GM19238 (cell line): Measurements from ENCODE around the gene SELL.
"Not testable (repeated sequence)": the region's sequence is repeated elsewhere in the genome, so short reads cannot be mapped to it uniquely, and the experiment has no call there.

ENCODE experiments used
- DNase-seq: peaks from one replicate; pipeline ENCODE4 v3.0.0; 2011; ENCODE audit warnings: low spot score; ENCODE audit not compliant: insufficient read length

Gene SELL

DNA sequence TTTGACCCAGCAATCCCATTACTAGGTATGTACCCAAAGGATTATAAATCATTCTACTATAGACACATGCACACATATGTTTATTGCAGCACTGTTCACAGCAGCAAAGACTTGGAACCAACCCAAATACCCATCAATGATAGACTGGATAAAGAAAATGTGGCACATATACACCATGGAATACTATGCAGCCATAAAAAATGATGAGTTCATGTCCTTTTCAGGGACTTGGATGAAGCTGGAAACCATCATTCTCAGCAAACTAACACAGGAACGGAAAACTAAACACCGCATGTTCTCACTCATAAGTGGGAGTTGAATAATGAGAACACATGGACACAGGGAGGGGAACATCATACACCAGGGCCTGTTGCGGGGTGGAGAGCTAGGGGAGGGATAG lies 41.2 kb downstream of the SELL start:
- DNase-seq: not testable (repeated sequence)

DNA sequence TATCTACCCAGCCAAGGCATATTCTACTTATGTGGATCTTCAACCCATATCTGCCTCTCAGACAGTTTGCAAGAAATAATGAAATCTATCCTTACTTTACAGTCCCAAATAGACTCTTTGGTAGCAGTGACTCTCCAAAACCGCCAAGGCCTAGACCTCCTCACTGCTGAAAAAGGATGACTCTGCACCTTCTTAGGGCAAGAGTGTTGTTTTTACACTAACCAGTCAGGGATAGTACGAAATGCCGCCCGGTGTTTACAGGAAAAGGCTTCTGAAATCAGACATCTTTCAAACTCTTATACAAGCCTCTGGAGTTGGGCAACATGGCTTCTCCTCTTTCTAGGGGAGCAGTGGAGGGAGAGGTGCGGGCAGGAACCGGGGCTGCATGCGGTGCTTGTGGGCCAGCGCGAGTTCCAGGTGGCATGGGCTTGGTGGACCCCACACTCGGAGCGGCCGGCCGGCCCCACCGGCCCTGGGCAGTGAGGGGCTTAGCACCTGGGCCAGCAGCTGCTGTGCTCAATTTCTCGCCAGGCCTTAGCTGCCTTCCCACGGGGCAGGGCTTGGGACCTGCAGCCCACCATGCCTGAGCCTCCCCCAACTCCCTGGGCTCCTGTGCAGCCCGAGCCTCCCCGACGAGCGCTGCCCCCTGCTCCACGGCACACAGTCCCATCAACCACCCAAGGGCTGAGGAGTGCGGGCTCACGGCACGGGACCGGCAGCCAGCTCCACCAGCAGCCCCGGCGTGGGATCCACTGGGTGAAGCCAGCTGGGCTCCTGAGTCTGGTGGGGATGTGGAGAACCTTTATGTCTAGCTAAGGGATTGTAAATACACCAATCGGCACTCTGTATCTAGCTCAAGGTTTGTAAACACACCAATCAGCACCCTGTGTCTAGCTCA lies 43.5 kb downstream of the SELL start:
- DNase-seq: not testable (repeated sequence)

DNA sequence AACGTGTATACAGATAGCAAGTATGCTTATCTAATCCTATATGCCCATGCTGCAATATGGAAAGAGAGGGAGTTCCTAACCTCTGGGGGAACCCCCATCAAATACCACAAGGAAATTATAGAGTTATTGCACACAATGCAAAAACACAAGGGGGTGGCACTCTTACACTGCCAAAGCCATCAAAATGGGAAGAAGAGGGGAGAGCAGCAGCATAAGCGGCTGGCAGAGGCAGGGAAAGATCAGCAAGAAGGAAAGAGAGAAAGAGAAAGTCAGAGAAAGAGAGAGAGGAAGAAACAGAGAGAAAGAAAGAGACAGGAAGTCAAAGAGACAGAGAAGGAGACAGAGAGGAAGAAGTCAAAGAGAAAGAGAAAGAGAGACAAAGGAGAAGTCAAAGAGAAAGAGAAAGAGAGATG lies 44.2 kb downstream of the SELL start:
- DNase-seq: not testable (repeated sequence)

DNA sequence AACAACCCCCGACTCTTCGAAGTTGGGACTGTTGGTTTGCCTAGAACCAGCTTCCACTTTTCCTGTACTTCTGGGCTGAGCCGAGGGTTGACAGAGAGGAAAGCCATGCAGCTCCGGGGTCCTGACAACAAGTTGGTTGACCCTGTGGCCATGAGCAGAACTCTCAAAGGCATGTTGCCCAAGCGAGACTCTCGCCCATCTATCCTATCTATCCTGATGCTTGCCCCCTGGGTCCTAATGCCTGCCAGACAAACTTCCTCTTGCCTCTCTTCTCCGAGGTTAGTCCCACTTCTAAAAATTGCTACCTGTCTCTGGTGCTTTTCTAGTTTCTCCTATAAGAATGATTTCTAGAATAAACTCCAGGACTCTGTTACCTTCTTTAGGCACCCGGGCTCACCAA lies 48.7 kb downstream of the SELL start:
- not testable (repeated sequence) for DNase-seq

DNA sequence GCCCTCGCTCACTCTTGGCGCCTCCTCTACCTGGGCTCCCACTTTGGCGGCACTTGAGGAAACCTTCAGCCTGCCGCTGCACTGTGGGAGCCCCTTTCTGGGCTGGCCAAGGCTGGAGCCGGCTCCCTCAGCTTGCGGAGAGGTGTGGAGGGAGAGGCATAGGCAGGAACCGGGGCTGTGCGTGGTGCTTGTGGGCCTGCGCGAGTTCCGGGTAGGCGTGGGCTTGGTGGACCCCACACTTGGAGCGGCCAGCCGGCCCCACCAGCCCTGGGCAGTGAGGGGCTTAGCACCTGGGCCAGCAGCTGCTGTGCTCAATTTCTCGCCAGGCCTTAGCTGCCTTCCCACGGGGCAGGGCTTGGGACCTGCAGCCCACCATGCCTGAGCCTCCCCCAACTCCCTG lies 50.4 kb downstream of the SELL start:
- DNase-seq: not testable (repeated sequence)

DNA sequence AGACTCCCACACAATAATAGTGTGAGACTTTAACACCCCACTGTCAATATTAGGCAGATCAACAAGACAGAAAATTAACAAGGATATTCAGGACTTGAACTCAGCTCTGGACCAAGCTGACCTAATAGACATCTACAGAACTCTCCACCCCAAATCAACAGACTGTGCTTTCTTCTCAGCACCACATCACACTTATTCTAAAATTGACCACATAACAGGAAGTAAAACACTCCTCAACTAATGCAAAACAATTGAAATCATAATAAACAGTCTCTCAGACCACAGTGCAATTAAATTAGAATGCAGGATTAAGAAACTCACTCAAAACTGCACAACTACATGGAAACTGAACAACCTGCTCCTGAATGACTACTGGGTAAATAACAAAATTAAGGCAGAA lies 52.6 kb downstream of the SELL start:
- DNase-seq: not testable (repeated sequence)

DNA sequence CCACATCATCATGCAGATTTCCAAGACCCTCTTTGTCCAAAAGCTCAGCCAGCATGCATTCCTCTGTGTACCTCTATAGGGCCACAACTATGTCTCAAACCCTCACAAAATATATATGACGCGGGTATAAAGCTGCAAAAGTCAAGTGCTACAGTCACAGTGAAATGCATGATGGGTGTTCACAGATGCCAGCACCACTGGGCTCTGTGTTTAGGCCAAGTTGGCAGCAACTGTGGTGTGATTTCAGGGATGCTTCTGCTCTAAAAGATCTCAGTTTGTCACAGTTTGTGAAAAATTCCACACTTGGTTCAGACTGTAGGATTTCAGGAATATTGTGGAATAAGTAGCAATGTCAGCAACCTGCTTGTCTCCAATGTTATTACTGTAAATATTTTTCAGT lies 57.5 kb downstream of the SELL start:
- no peak for DNase-seq

DNA sequence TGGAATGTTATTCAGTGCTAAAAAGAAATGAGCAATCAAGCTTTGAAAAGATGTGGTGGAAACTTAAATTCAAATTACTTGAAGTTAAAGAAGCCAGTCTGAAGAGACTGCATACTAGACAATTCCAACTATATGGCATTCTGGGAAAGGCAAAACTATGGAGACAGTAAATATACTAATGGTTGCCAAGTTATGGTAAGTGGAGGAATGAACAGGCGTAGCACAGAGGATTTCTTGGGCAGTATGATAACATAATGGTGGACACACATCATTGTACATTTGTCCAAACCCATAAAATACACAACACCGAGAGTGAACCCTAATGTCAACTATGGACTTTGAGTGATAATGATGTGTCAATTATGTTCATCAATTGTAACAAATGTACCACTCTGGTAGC lies 60.4 kb downstream of the SELL start:
- no peak for DNase-seq

DNA sequence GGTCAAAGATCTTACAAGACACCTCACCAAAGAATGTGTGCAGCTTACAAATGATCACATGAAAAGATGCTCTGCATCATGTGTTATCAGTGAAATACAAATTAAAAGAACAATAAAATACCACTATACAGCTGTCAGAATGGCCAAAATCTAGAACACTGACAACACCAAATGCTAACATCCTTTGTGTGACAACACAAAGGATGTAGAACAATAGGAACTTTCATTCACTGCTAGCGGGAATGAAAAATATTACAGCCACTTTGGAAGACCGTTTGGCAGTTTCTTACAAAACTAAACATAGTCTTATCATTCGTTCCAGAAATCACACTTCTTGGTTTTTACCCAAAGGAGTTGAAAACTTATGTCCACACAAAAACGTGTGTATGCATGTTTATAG lies 60.9 kb downstream of the SELL start:
- no peak for DNase-seq

DNA sequence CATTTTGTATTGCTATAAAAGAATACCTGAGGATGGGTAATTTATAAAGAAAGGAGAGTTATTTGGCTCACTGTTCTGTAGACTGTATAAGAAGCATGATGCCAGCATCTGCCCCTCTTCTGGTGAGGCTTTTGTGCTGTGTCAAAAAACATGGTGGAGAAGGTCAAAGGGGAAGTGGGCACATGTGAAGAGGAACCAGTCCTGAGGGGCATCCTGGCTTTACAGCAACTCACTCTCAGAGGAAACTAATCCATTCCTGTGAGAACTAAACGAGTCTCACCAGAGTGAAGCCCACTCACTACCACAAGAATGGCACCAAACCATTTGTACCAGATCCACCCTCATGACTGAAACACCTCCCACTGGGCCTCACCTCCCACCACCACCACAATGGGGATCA lies 62.7 kb downstream of the SELL start:
- no peak for DNase-seq

DNA sequence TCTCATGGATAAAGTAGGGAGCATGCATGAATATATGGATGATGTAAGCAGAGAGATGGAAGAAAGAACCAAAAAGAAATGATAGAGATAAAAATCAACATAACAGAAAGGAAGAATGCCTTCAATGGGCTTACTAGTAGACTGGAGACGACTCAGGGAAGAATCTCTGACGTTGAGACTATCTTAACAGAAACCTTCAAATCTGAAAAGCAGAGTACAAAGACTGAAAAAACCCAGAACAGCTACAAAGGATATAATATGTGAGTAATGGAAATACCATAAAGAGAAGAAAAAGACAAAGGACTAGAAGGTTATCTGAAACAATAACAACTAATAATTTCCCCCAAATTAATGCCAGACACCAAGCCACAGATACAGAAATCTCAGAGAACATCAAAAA lies 63.2 kb downstream of the SELL start:
- DNase-seq: no peak

DNA sequence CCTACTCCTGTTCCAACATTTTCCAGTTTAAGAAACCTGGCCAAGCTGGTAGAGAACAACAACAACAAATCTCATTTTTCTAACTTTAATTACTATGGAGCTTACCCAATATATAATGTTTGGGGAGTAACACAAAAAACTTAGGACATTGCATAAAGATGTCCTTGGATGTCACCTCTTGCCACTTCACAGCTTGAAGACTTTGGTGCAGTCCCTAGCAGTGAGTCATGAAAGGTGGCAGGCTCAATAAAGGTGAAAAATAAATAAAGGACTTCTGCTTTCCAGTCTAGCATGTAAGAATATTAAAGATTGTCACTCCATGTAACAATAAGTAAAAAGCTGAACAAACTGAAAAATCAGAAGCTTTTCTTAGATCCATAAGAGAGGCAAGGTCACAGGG lies 63.9 kb downstream of the SELL start:
- no peak for DNase-seq

DNA sequence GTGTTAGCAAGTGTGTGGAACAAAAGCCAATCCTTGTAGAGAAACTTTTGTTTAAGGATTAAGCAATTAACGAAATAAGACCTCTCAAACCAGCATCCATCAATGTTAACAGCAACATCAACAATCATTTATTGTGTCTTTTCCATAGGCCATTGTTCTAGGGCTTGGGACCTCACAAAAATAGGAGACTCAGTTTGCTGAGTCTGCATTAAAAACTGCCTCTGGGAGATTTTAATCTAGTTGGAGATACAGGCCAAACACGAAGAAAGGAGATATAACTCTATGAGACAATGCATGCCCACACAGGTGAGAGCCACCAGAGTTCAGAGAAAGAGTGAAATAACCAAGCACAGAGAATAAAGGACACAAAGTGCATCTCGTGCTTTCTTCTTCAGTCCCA lies 67.1 kb downstream of the SELL start:
- no peak for DNase-seq
